GM12875 (cell line): ENCODE results near the gene CDH4.

Source experiments
- H3K4me3 ChIP-seq: one replicate; pipeline ENCODE4 v1.5.1; 2011; ENCODE audit warnings: low read depth, low read length, control low read depth
- CTCF ChIP-seq: IDR thresholded peaks from 2 replicates; pipeline ENCODE4 v1.5.1; 2011; ENCODE audit warnings: low read depth, mild to moderate bottlenecking, control low read depth, inconsistent platforms, low read length, moderate library complexity, borderline replicate concordance; ENCODE audit not compliant: insufficient read depth

CDH4 gene

DNA sequence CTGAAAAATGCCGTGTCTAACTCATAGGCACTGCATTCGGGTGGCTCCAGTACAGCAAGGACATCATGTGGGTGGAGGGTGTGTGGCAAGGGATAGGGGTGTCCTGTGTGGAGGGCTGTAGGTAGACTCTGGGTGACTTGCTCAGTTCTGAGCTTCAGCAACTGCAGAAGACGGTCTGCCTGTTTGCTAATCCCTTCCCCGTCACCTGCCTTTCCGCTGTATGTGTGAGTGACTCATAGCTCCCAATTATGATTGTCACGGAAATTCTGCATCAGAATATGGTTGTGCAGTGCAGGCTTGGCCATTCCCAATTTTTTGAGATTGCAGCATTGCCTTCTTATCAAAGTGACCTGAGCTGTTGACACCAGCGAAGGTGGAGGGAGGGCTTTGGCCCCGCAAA lies 174.3 kb downstream of the CDH4 start:
- H3K4me3 ChIP-seq: no peak overlapping the region
- TF ChIP-seq CTCF: no peak

DNA sequence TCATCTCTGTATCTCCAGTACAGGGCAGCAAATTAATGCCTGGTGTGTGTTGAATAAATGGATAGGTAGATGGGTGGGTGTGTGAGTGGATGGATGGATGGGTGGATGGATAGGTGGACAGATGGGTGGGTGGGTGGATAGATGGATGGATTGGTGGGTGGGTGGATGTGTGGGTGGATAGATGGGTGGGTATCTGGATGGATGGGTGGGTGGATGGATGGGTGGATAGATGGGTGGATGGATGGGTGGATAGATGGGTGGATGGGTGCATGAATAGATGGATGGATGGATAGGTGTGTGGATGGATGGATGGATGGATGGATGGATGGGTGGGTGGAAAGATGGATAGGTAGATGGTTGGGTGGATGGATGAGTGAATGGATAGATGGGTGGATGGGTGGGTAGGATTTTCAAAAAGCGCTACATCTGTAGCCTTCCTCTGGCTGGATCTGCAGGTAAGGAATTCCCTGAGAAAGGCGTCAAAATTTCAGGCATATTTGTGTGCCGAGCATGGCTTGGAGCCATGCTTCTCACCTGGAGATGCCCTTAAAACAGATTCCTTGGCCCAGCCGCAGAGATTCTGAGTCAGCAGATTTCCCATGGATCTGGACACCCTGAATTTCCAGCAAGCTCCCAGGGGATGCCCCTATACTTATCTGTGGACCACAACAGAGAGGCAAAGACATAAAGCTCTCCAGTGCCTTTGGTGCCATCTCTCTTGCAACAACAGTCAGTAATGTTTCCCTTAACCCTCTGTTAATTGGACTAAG lies 177.6 kb downstream of the CDH4 start:
- H3K4me3 ChIP-seq: no peak overlapping the region
- no peak for TF ChIP-seq CTCF

DNA sequence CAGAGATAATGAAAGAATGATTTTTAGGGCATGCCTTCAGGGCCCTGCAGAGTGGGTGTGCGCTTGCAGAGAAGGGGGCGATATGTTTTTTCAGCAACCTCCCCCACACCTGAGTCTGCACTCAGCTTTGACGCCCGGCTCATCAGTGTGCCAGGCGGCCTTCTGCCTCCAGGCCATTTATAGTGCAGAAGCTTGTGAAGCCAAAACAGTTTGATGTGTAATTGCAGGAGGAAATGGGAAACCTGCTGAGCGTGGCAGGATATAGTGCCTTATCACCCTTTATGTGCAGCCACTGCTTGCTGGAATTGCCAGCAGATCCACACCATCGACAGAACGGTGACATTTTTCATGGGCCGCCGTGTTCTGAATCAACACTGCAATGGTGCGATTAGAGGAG lies 178.2 kb downstream of the CDH4 start:
- TF ChIP-seq CTCF: no peak
- no peak overlapping the region for H3K4me3 ChIP-seq

DNA sequence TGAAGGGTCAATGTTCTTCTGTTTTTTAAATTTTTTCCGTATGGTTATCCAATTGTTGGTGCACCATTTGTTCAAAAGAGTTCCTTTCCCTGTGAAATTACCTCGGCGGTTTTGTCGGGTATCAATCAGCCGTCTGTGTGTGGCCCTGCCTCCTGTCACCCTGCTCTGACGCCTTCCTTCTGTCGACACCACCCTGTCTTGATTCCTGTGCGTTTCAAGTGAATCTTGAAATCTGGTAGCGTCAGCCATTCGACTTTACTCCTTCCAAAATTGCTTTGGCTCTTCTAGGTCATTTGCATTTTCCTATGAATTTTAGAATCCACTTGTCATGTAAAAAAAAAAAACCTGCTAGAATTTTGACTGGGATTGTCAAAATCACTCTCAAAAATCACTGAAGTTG lies 181.1 kb downstream of the CDH4 start:
- no peak overlapping the region for H3K4me3 ChIP-seq
- no peak for TF ChIP-seq CTCF

- no peak for TF ChIP-seq CTCF
- H3K4me3 ChIP-seq: no peak overlapping the region
Observed at GRCh38 chr20:61433816-61434215, 181.8 kb downstream of the CDH4 start.

GRCh38 chr20:61434341-61434781 lies 182.3 kb downstream of the CDH4 start:
- no peak overlapping the region for H3K4me3 ChIP-seq
- TF ChIP-seq CTCF: no peak

GRCh38 chr20:61435184-61435822 lies 183.2 kb downstream of the CDH4 start:
- no peak for TF ChIP-seq CTCF
- H3K4me3 ChIP-seq: no peak overlapping the region
